Small intestine (tissue), 7 donors: Measurements from ENCODE around the gene DKC1. TPM values are rescaled to one million over a fixed set of nuclear protein-coding genes. Genes with fewer than 3 reads are reported as not detected.

ENCODE experiments used
- DNase-seq, 2 donors: peaks; one replicate each; pipeline versions ENCODE4 v3.0.0 to v3.0.0-alpha.2; 2013
- FAIRE-seq: peaks from 2 replicates; lab custom pipeline; 2012; peaks lifted over from hg19 to GRCh38; lab: Jason Lieb, UNC
- H3K27ac ChIP-seq, 3 donors: one replicate each; pipeline ENCODE4 v1.5.1; 2013; ENCODE audit warnings: low read length in 2 of 3, mild to moderate bottlenecking in 2 of 3, control low read depth in 1 of 3, inconsistent platforms in 1 of 3, low read depth in 1 of 3, moderate library complexity in 1 of 3
- H3K27me3 ChIP-seq, 3 donors: one replicate each; pipeline ENCODE4 v1.6.1; 2013; ENCODE audit warnings: low read length in 3 of 3, inconsistent platforms in 1 of 3; ENCODE audit not compliant: control insufficient read depth in 3 of 3, insufficient read depth in 3 of 3
- H3K36me3 ChIP-seq, 3 donors: one replicate each; pipeline ENCODE4 v1.6.1; 2013; ENCODE audit warnings: low read length in 3 of 3, inconsistent platforms in 1 of 3, low read depth in 1 of 3, mild to moderate bottlenecking in 1 of 3, moderate library complexity in 1 of 3; ENCODE audit not compliant: control insufficient read depth in 3 of 3, insufficient read depth in 2 of 3
- H3K4me1 ChIP-seq, 3 donors: one replicate each; pipeline ENCODE4 v1.6.1; 2013; ENCODE audit warnings: low read length in 2 of 3, inconsistent platforms in 1 of 3, low read depth in 1 of 3, mild to moderate bottlenecking in 1 of 3, moderate library complexity in 1 of 3; ENCODE audit not compliant: control insufficient read depth in 3 of 3, insufficient read depth in 2 of 3
- H3K4me3 ChIP-seq, 3 donors: one replicate each; pipeline ENCODE4 v1.5.1; 2013; ENCODE audit warnings: low read length in 3 of 3, control low read depth in 1 of 3, inconsistent platforms in 1 of 3, low read depth in 1 of 3, mild to moderate bottlenecking in 1 of 3, moderate library complexity in 1 of 3
- H3K9me3 ChIP-seq, 2 donors: one replicate each; pipeline ENCODE4 v1.6.1; 2013; ENCODE audit warnings: low read depth in 1 of 2, low read length in 1 of 2; ENCODE audit not compliant: control insufficient read depth in 2 of 2, insufficient read depth in 1 of 2
- WGBS, 3 donors: extraction: QIAGEN DNeasy Blood & Tissue Kit; methylation state at CpG; one replicate each; pipeline ENCODE4 v1.1.7; 2013; 5-methylcytosine and 5-hydroxymethylcytosine counted together
- polyA plus RNA-seq, 4 donors: library from polyadenylated mRNA; stranded (reverse) in 3 of 4; unstranded in 1 of 4; fragments of 200-250 nt in 3 of 4; fragments of 120-200 nt in 1 of 4; gene quantifications; one replicate each; pipeline versions ENCODE4 v1.2.1 to v1.2.3, GENCODE V29; 2013
- donor health status: healthy with polysubstance abuse.
- donor health status: control.
- donor health status: control.
- donor health status: Bipolar disorder and iron deficiency.
- donor health status: healthy.

The DKC1 gene
- polyA plus RNA-seq, 4 donors: 12.5 to 56.0 (median 32.5) TPM

- no peaks in the 10 kb centered on the region for H3K4me1 ChIP-seq
- FAIRE-seq (no peak), DNase-seq (peak in 1 of 2 donors; percentile 34)
- WGBS, 3 donors: 6 to 38% (median 12%) methylated on average over 11 of the region's 11 CpGs
- no peaks in the 10 kb centered on the region for H3K9me3 ChIP-seq
- peak overlapping the region in 2 of 3 donors; percentile 43 to 62 for H3K4me3 ChIP-seq
- H3K27ac ChIP-seq: peak overlapping the region; percentile 70 to 90 (median 88)
- H3K36me3 ChIP-seq: peaks cover 0 to 8% (median 0%) of the 10 kb centered on the region in 3 donors
- no peaks in the 10 kb centered on the region for H3K27me3 ChIP-seq
These were observed 607 bp upstream of the DKC1 start for GRCh38 chrX:154761977-154762536.

- FAIRE-seq (no peak), DNase-seq (no peak)
- WGBS, 3 donors: 73 to 85% (median 80%) methylated on average over 3 to 5 of the region's 5 CpGs
- Histone ChIP-seq H3K36me3 (peaks cover 5 to 40% (median 13%) of the 10 kb centered on the region in 3 donors), H3K27me3 (no peaks in the 10 kb centered on the region), H3K4me1 (no peaks in the 10 kb centered on the region), H3K4me3 (no peak overlapping the region), H3K9me3 (peaks cover 0 to 1% of the 10 kb centered on the region in 2 donors), H3K27ac (no peak overlapping the region)
These were observed 12.0 kb downstream of the DKC1 start for GRCh38 chrX:154774622-154775021.

- no peak overlapping the region for H3K4me3 ChIP-seq
- no peaks in the 10 kb centered on the region for H3K4me1 ChIP-seq
- FAIRE-seq (no peak), DNase-seq (peak in 1 of 2 donors; percentile 6)
- peaks cover 5 to 36% (median 13%) of the 10 kb centered on the region in 3 donors for H3K36me3 ChIP-seq
- 74 to 84% (median 81%) methylated on average over 15 of the region's 15 CpGs for WGBS, 3 donors
- H3K27me3 ChIP-seq: no peaks in the 10 kb centered on the region
- H3K9me3 ChIP-seq: peaks cover 0 to 1% of the 10 kb centered on the region in 2 donors
- H3K27ac ChIP-seq: no peak overlapping the region
These were observed 13.0 kb downstream of the DKC1 start for GRCh38 chrX:154775419-154776349.

GRCh38 chrX:154776753-154777152 lies 14.1 kb downstream of the DKC1 start:
- Histone ChIP-seq H3K27ac (no peak overlapping the region), H3K27me3 (no peaks in the 10 kb centered on the region), H3K4me1 (no peaks in the 10 kb centered on the region), H3K36me3 (peaks cover 5 to 42% (median 13%) of the 10 kb centered on the region in 3 donors), H3K9me3 (peaks cover 0 to 1% of the 10 kb centered on the region in 2 donors), H3K4me3 (no peak overlapping the region)
- DNase-seq (no peak), FAIRE-seq (no peak)
- WGBS, 3 donors: 86 to 93% (median 87%) methylated on average over 2 of the region's 2 CpGs

- H3K4me1 ChIP-seq: no peaks in the 10 kb centered on the region
- DNase-seq (no peak), FAIRE-seq (no peak)
- peaks cover 4 to 41% (median 12%) of the 10 kb centered on the region in 3 donors for H3K36me3 ChIP-seq
- no peaks in the 10 kb centered on the region for H3K27me3 ChIP-seq
- H3K4me3 ChIP-seq: no peak overlapping the region
- no peak overlapping the region for H3K27ac ChIP-seq
- no peaks in the 10 kb centered on the region for H3K9me3 ChIP-seq
- 80 to 93% (median 82%) methylated on average over 4 of the region's 4 CpGs for WGBS, 3 donors
These were observed 16.6 kb downstream of the DKC1 start for GRCh38 chrX:154779261-154779660.

- Histone ChIP-seq H3K4me1 (no peaks in the 10 kb centered on the region), H3K4me3 (no peak overlapping the region), H3K9me3 (no peaks in the 10 kb centered on the region), H3K36me3 (peaks cover 2 to 32% (median 4%) of the 10 kb centered on the region in 3 donors), H3K27me3 (no peaks in the 10 kb centered on the region), H3K27ac (no peak overlapping the region)
- WGBS, 3 donors: 85 to 95% (median 92%) methylated on average over 8 to 9 of the region's 9 CpGs
- FAIRE-seq (no peak), DNase-seq (no peak)
These were observed 18.3 kb downstream of the DKC1 start for GRCh38 chrX:154780968-154781367.

- H3K9me3 ChIP-seq: no peaks in the 10 kb centered on the region
- H3K36me3 ChIP-seq: peaks cover 0 to 27% (median 2%) of the 10 kb centered on the region in 3 donors
- WGBS, 3 donors: 81 to 84% (median 84%) methylated on average over 12 to 13 of the region's 13 CpGs
- no peak overlapping the region for H3K27ac ChIP-seq
- H3K4me3 ChIP-seq: no peak overlapping the region
- no peaks in the 10 kb centered on the region for H3K4me1 ChIP-seq
- FAIRE-seq (no peak), DNase-seq (no peak)
- no peaks in the 10 kb centered on the region for H3K27me3 ChIP-seq
These were observed 21.7 kb downstream of the DKC1 start for GRCh38 chrX:154784149-154784995.

- H3K27me3 ChIP-seq: no peaks in the 10 kb centered on the region
- no peaks in the 10 kb centered on the region for H3K4me1 ChIP-seq
- no peak overlapping the region for H3K27ac ChIP-seq
- 68 to 81% (median 74%) methylated on average over 6 of the region's 6 CpGs for WGBS, 3 donors
- DNase-seq: no peak
- no peak overlapping the region for H3K4me3 ChIP-seq
- no peaks in the 10 kb centered on the region for H3K9me3 ChIP-seq
- FAIRE-seq: no peak
- peaks cover 2 to 28% (median 2%) of the 10 kb centered on the region in 3 donors for H3K36me3 ChIP-seq
These were observed 23.1 kb downstream of the DKC1 start for GRCh38 chrX:154785716-154786115.
